RWPE2 (cell line): ENCODE measurements around the gene SMO.

Experiments used
- ATAC-seq: fragments of 200-7000 bp; cut with Tn5 transposase; 3 replicates; pipeline ENCODE4 v1.9.1; 2021; ENCODE audit warnings: low read depth
- DNase-seq: peaks from one replicate; pipeline ENCODE4 v3.0.0-alpha.2; 2020; ENCODE audit warnings: low spot score
- H3K27ac ChIP-seq: fragments of 450-650 bp; 2 replicates; pipeline ENCODE4 v1.5.1; 2017; ENCODE audit warnings: mild to moderate bottlenecking; ENCODE audit not compliant: poor library complexity, severe bottlenecking
- H3K27me3 ChIP-seq: fragments of 250-450 bp; sonication (Bioruptor Pico); 2 replicates; pipeline ENCODE4 v1.5.1; 2021; ENCODE audit warnings: mild to moderate bottlenecking, moderate library complexity; ENCODE audit not compliant: insufficient read depth, poor library complexity, severe bottlenecking
- H3K36me3 ChIP-seq: fragments of 250-450 bp; sonication (Bioruptor Pico); 2 replicates; pipeline ENCODE4 v1.5.1; 2020; ENCODE audit warnings: low read depth, mild to moderate bottlenecking, moderate library complexity
- H3K4me1 ChIP-seq: fragments of 250-450 bp; sonication (Bioruptor Pico); 2 replicates; pipeline ENCODE4 v1.5.1; 2021; ENCODE audit warnings: mild to moderate bottlenecking, moderate library complexity; ENCODE audit not compliant: insufficient read depth, poor library complexity, severe bottlenecking
- H3K4me3 ChIP-seq: fragments of 250-450 bp; sonication (Bioruptor Pico); 2 replicates; pipeline ENCODE4 v1.5.1; 2021; ENCODE audit warnings: mild to moderate bottlenecking, moderate library complexity; ENCODE audit not compliant: severe bottlenecking
- H3K9me3 ChIP-seq: fragments of 250-450 bp; sonication (Bioruptor Pico); 2 replicates; pipeline ENCODE4 v1.5.1; 2021; ENCODE audit warnings: mild to moderate bottlenecking, moderate library complexity; ENCODE audit not compliant: severe bottlenecking
- TF ChIP-seq, protein P1 (sequence below): fragments of 450-650 bp; IDR thresholded peaks from one replicate; pipeline ENCODE4 v1.5.1; 2017; ENCODE audit warnings: mild to moderate bottlenecking, moderate library complexity; ENCODE audit not compliant: poor library complexity, severe bottlenecking

SMO gene

DNA sequence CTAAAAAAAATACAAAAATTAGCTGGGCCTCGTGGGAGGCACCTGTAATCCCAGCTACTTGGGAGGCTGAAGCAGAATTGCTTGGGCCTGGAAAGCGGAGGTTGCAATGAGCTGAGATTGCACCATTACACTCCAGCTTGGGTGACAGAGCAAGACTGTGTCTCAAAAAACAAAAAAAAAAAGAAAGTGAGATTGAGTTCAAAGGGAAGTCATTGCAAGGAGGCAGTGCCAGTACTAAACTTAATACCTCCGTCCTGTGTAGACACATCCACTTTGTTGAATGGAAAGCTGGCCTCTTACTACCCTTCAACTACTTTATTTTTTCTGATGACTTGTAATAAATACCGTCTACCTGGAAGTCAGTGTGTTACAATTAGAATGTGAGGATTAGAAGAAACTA, 67.4 kb downstream of the SMO start:
- TF ChIP-seq, protein P1, sequence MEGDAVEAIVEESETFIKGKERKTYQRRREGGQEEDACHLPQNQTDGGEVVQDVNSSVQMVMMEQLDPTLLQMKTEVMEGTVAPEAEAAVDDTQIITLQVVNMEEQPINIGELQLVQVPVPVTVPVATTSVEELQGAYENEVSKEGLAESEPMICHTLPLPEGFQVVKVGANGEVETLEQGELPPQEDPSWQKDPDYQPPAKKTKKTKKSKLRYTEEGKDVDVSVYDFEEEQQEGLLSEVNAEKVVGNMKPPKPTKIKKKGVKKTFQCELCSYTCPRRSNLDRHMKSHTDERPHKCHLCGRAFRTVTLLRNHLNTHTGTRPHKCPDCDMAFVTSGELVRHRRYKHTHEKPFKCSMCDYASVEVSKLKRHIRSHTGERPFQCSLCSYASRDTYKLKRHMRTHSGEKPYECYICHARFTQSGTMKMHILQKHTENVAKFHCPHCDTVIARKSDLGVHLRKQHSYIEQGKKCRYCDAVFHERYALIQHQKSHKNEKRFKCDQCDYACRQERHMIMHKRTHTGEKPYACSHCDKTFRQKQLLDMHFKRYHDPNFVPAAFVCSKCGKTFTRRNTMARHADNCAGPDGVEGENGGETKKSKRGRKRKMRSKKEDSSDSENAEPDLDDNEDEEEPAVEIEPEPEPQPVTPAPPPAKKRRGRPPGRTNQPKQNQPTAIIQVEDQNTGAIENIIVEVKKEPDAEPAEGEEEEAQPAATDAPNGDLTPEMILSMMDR = no peak
- no peaks in the 10 kb centered on the region for H3K9me3 ChIP-seq
- ATAC-seq = no peak
- no peak for DNase-seq
- H3K36me3 ChIP-seq = no peaks in the 10 kb centered on the region
- no peaks in the 10 kb centered on the region for H3K27me3 ChIP-seq
- H3K4me3 ChIP-seq = no peak overlapping the region
- H3K4me1 ChIP-seq = no peaks in the 10 kb centered on the region
- H3K27ac ChIP-seq = no peak overlapping the region

DNA sequence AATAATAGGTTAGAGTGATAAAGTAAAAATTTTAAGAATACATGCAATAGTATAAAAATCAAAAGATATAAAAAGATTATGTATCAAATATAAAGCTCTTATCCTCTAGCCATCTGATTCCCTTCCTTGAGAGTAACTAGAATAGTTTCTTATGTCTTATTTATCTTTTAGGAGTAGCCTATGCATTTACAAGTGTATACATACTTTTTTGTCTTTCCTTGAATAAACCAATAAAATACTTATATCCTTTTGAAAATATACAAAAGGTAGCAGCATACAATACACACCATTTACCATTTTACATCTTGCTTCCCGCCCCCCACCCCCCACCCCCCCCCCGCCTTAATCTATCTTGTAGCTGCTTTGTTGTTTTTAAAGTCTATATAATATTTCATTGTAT, 67.8 kb downstream of the SMO start:
- H3K4me1 ChIP-seq = no peaks in the 10 kb centered on the region
- no peak overlapping the region for H3K27ac ChIP-seq
- H3K9me3 ChIP-seq = no peaks in the 10 kb centered on the region
- no peaks in the 10 kb centered on the region for H3K27me3 ChIP-seq
- no peak for DNase-seq
- TF ChIP-seq, protein P1 = no peak
- H3K36me3 ChIP-seq = no peaks in the 10 kb centered on the region
- ATAC-seq = no peak
- no peak overlapping the region for H3K4me3 ChIP-seq

DNA sequence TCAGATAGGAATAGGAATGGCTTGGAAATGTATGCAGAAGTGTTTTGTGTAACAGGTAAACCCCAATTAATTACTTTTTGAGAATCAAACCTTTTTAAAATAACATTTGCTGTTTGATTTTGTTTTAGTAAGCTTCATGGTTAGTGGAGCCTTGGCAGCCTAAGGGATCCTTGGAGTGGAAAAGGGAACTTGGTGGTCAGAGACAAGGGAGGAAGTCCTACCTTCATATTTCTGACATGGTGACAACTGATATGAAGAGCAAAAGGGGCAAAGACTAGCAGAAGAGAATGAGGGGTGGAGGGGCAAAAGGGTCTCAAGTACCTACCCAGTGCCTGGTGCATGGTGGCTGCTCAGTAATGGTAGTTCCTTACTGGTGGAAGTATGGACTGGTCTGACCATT, 68.7 kb downstream of the SMO start:
- no peak for DNase-seq
- Histone ChIP-seq H3K4me3 (no peak overlapping the region), H3K27me3 (no peaks in the 10 kb centered on the region), H3K9me3 (no peaks in the 10 kb centered on the region), H3K4me1 (no peaks in the 10 kb centered on the region), H3K27ac (no peak overlapping the region), H3K36me3 (no peaks in the 10 kb centered on the region)
- no peak for ATAC-seq
- TF ChIP-seq, protein P1 = no peak

DNA sequence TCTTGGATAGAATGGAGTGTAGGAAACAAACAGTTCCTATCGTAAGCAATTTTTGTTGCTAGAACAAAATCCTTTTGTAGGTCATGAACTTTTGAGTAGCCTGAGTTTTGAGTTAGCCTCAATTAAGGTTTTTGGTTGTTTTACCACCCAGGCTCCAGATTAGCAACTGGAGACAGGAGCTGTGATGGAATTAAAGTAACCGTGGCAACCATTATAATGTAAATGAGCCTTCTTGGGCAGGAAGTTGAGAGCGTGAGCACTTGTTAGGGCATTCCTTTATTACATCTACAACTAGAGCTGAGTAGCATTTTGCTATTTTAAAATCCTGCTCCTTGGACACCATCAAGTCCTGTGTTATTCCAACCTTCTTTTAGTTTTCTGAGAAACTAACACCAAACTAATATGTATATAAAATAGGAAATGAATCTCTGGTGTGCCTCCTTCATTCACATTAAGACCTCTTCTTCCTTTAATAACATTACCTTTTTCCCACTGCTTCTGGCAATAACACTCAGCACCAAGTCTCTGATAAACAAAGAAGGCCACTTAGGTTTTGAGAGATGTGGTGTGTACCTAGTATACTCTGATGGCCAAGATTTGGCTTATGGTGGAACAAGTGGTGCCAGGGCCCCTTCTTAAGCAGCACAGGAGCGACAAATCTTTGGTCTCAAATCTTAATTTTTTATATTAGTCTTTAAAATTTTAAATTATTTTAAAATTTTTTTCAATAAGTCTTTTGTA, 70.4 kb downstream of the SMO start:
- H3K4me3 ChIP-seq = no peak overlapping the region
- no peak for DNase-seq
- no peak overlapping the region for H3K27ac ChIP-seq

DNA sequence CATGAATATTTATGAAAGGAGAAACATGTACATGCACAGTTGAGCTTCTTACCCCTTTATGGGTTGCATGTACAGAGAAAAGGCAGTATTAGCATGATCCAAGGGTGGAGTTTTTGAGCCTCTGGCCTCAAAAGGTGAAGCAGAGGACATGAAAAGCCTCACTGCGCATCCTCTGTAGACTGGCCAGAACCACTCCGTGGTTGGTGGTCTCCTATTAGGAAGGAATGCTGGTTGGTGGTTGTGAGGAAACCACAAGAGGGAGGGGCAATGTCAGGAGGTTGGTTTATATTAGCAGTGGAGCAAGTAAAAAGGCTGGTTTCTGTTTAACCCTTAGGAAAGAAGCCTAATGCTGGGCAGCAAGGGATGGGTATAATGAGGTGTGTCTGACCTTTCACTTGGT, 73.9 kb downstream of the SMO start:
- Histone ChIP-seq H3K4me1 (peaks cover 3% of the 10 kb centered on the region), H3K27ac (no peak overlapping the region), H3K36me3 (no peaks in the 10 kb centered on the region), H3K9me3 (no peaks in the 10 kb centered on the region), H3K4me3 (no peak overlapping the region), H3K27me3 (no peaks in the 10 kb centered on the region)
- TF ChIP-seq, protein P1 = no peak
- ATAC-seq = no peak
- no peak for DNase-seq

More for the DNA sequence above, 70.4 kb downstream of the SMO start:
- Histone ChIP-seq H3K4me1 (no peaks in the 10 kb centered on the region), H3K9me3 (no peaks in the 10 kb centered on the region), H3K27me3 (no peaks in the 10 kb centered on the region), H3K36me3 (no peaks in the 10 kb centered on the region)
- TF ChIP-seq, protein P1 = no peak
- ATAC-seq = no peak; the same call in 2 of the 3 replicates
